NCI-H1105 treated with DMSO at 0.1 percent for 48 hours (cell line): ENCODE data around the gene KDM5B.

Experiments
- DNase-seq: peaks from one replicate; lab custom pipeline; 2025; lab: John Stamatoyannopoulos, UW

The KDM5B gene

DNA sequence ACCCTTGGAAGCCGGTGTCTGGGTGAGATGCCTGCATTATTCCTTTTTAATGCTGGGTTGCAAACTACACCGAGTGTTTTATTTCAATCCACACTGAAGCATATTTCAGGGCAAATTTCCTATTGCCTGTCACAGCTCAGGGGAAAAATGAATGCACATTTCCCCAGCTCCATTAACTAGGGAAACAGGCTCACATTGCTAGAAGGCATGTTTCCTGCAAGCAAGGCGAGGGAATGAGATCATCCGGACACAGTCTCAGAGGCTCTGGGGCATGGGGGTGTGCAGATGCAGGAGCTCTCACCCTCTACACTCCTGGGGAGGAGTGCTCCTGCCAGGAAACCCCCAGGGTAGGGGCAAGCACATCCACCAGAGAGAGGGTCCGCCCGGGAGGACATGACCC, 122.6 kb downstream of the KDM5B start:
- DNase-seq: no peak

DNA sequence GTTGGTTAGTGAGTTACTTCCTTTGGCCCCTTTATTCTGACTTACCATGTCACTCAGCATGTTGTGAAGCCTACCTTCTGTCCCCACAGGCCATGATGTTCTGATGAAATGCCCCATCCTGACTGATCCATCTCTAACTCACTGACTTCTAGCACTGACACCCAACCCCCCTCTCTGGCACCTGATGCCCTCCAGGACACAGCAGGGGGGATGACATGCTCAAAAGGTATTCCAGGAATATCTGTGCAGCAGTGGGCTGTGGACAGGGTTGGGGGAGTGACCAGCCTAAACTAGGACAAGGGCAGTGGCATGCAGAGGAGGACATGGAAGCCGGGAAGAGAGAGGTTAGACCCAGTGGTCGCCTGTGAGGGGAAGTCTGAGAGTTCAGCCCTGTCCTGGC, 123.5 kb downstream of the KDM5B start:
- DNase-seq: no peak

DNA sequence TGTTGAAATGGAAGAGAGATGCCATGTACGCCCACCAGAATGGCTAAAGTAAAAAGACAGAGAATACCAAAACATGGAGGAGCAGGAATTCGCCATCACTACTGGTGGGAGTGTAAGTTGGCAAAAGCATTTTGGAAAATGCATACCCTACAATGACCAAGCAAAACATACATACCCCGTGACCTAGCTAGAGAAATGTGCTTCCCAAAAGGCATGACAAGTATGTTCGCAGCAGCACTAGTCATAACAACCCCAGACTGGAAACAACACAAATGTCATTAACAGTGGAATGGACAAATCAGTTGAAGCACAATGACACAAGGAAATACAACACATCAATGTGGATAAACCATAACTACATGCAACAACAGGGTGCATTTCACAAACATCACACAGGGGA, 125.2 kb downstream of the KDM5B start:
- DNase-seq: no peak

GRCh38 chr1:202682477-202682876, 125.7 kb downstream of the KDM5B start:
- no peak for DNase-seq

GRCh38 chr1:202681736-202682420, 126.3 kb downstream of the KDM5B start:
- DNase-seq: no peak

- DNase-seq: no peak
Observed at GRCh38 chr1:202680586-202681352, 127.5 kb downstream of the KDM5B start.

DNA sequence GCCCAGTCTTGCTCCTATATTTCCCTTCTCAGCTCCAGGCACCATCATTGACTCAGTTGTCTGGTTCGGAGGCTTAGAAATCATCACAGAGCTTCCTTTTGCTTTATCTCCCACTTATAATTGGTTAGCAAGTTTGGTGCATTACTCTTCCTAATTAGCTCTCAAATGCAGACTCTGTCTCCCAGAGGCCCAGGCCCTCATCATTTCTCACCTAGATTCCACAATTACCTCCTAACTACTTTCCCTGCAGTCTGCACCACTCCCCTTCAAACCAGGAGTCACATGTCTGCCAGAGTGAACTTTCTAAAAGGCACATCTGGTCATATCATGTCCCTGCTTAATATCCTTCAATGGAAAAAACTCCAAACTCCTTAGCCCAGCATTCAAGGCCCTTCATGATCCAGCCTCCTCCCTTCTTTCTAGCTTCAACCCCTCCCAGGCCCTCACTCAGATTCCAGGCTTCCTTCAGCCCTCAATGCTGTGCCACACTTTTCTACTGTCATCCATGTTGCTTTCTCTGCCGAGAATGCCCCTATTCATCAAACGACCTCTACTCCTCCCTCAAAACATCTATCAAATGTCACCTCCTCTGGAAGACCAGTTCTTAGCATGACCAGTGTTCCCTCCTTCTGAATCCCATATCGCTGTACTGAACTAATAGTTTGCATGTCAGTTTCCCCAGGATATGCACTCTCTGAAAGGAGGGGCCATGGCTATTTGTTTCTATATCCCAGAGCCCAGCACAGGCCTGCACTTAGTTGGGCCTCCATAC, 128.6 kb downstream of the KDM5B start:
- no peak for DNase-seq

GRCh38 chr1:202677433-202677832, 130.8 kb downstream of the KDM5B start:
- DNase-seq: no peak
